K562 (cell line): ENCODE measurements around the gene STON2. TPM values are rescaled to one million over a fixed set of nuclear protein-coding genes. Genes with fewer than 3 reads are reported as not detected.

Experiments
- ATAC-seq: fragments of 200-7000 bp; cut with Tn5 transposase; 3 replicates; pipeline ENCODE4 v1.9.1; 2020; ENCODE audit warnings: moderate library complexity
- BruUV-seq: library from RNA; stranded (reverse); fragments of 400-500 nt; replicated peaks from 2 replicates; lab custom pipeline; 2021; lab: Mats Ljungman, UMichigan
- CTCF ChIA-PET: fragments of 300-600 bp; formaldehyde crosslinking; extraction: SDS; loops from one replicate; lab custom pipeline; 2021; ENCODE audit warnings: low intra/inter-chr PET ratio; lab: Yijun Ruan, JAX
- POLR2A ChIA-PET: fragments of 300-600, 350-650 bp; sonication (Branson Sonifier 250); formaldehyde crosslinking; extraction: SDS; loops from one replicate; lab custom pipeline; 2021; ENCODE audit warnings: antibody characterized with exemption, inconsistent platforms; lab: Yijun Ruan, JAX
- DNase-seq, 4 experiments: peaks; one replicate each; pipeline versions ENCODE4 v3.0.0 to v3.0.0-alpha.2; 2011 to 2018; ENCODE audit warnings: low spot score in 3 of 4, mixed read lengths in 3 of 4; ENCODE audit errors: extremely low read depth in 1 of 4
- FAIRE-seq: peaks from 2 replicates; lab custom pipeline; 2011; peaks lifted over from hg19 to GRCh38; lab: Jason Lieb, UNC
- H2AFZ ChIP-seq: 2 replicates; pipeline ENCODE4 v1.6.0; 2011; ENCODE audit warnings: low read depth, low read length, control low read depth, inconsistent platforms
- H3K27ac ChIP-seq: fragments of 200-600 bp; 3 replicates; pipeline ENCODE4 v1.8.0; 2011; ENCODE audit warnings: low read depth, mild to moderate bottlenecking, control low read depth, inconsistent platforms, low read length, moderate library complexity, mixed read lengths; ENCODE audit errors: extremely low read depth
- H3K27me3 ChIP-seq, 2 experiments: fragments of 300-600 bp in 1 of 2; 2 replicates in 1 of 2; 3 replicates in 1 of 2; pipeline versions ENCODE4 v1.6.0 to v1.8.0; 2011; ENCODE audit warnings: inconsistent platforms in 2 of 2, low read length in 2 of 2, mild to moderate bottlenecking in 1 of 2, mixed read lengths in 1 of 2, moderate library complexity in 1 of 2; ENCODE audit not compliant: control insufficient read depth in 2 of 2, insufficient read depth in 2 of 2
- H3K36me3 ChIP-seq: fragments of 300-600 bp; 3 replicates; pipeline ENCODE4 v1.8.0; 2011; ENCODE audit warnings: mild to moderate bottlenecking, low read length, inconsistent platforms; ENCODE audit not compliant: control insufficient read depth, insufficient read depth
- H3K4me1 ChIP-seq, 2 experiments: fragments of 200-600 bp in 1 of 2; replicated peaks in 1 of 2; 2 replicates in 1 of 2; 3 replicates in 1 of 2; pipeline versions ENCODE4 v1.5.1 to v1.8.0; 2011; ENCODE audit warnings: inconsistent platforms in 2 of 2, low read length in 2 of 2, mild to moderate bottlenecking in 1 of 2, mixed read lengths in 1 of 2, moderate library complexity in 1 of 2; ENCODE audit not compliant: control insufficient read depth in 2 of 2, insufficient read depth in 2 of 2
- H3K4me2 ChIP-seq: 2 replicates; pipeline ENCODE4 v1.6.1; 2011; ENCODE audit warnings: low read length, control low read depth, inconsistent platforms, mixed read lengths; ENCODE audit not compliant: insufficient read depth
- H3K4me3 ChIP-seq: fragments of 200-600 bp; sonication (generic), shearing (Covaris generic); 2 replicates; pipeline ENCODE4 v1.5.1; 2016; ENCODE audit warnings: control low read depth, inconsistent platforms
- H3K79me2 ChIP-seq: fragments of 200-600 bp; 3 replicates; pipeline ENCODE4 v1.8.0; 2011; ENCODE audit warnings: low read length, inconsistent platforms; ENCODE audit not compliant: control insufficient read depth, insufficient read depth
- H3K9ac ChIP-seq, 2 experiments: 2 replicates each; pipeline versions ENCODE4 v1.6.0 to v1.6.1; 2011; ENCODE audit warnings: low read depth in 2 of 2, low read length in 2 of 2, control low read depth in 1 of 2, inconsistent platforms in 1 of 2, mild to moderate bottlenecking in 1 of 2, mixed read lengths in 1 of 2; ENCODE audit not compliant: insufficient read depth in 1 of 2
- H3K9me1 ChIP-seq: one replicate; pipeline ENCODE4 v1.6.0; 2011; ENCODE audit warnings: inconsistent platforms, mild to moderate bottlenecking, low read length, moderate library complexity; ENCODE audit not compliant: control insufficient read depth, insufficient read depth
- H3K9me3 ChIP-seq: replicated peaks from 2 replicates; pipeline ENCODE4 v1.5.1; 2011; ENCODE audit warnings: low read depth, low read length, inconsistent platforms; ENCODE audit not compliant: control insufficient read depth, insufficient read depth
- H4K20me1 ChIP-seq: replicated peaks from 2 replicates; pipeline ENCODE4 v1.6.1; 2011; ENCODE audit warnings: low read length, inconsistent platforms, mixed read lengths; ENCODE audit not compliant: control insufficient read depth, insufficient read depth
- MAFG ChIP-seq: fragments of 450-650 bp; conservative IDR thresholded peaks from 2 replicates; pipeline ENCODE4 v1.6.1; 2016; ENCODE audit warnings: missing genetic modification characterization, missing compliant biosample characterization
- PURB ChIP-seq: sonication (generic); formaldehyde crosslinking; IDR thresholded peaks from 2 replicates; pipeline ENCODE4 v1.9.0; 2021; ENCODE audit warnings: low read depth, mild to moderate bottlenecking, missing genetic modification reagents
- SIX5 ChIP-seq, 2 experiments: IDR thresholded peaks; 2 replicates each; pipeline ENCODE4 v1.6.1; 2011; ENCODE audit warnings: low read length in 2 of 2, borderline replicate concordance in 1 of 2, low read depth in 1 of 2, mild to moderate bottlenecking in 1 of 2, moderate library complexity in 1 of 2; ENCODE audit not compliant: insufficient read depth in 1 of 2
- SMARCA4 ChIP-seq: fragments of 450-650 bp; IDR thresholded peaks from 2 replicates; pipeline ENCODE4 v1.6.1; 2016
- ZBTB1 ChIP-seq: sonication (generic); formaldehyde crosslinking; IDR thresholded peaks from 2 replicates; pipeline ENCODE4 v1.8.1; 2023; ENCODE audit warnings: missing genetic modification reagents, low read depth, mild to moderate bottlenecking, borderline replicate concordance
- ZNF146 ChIP-seq: IDR thresholded peaks from one replicate; pipeline ENCODE4 v1.6.1; 2018; ENCODE audit warnings: missing compliant biosample characterization; ENCODE audit not compliant: unreplicated experiment
- ZNF695 ChIP-seq: fragments of 450-650 bp; formaldehyde crosslinking; IDR thresholded peaks from 2 replicates; pipeline ENCODE4 v1.4.0; 2020; ENCODE audit warnings: mild to moderate bottlenecking, moderate library complexity
- WGBS: fragments of 100-300 bp; shearing (Covaris generic); methylation state at CpG from one replicate; pipeline ENCODE4 v1.1.6; 2016; ENCODE audit warnings: low coverage, mixed read lengths; ENCODE audit not compliant: insufficient coverage; ENCODE audit errors: missing lambda C conversion rate; 5-methylcytosine and 5-hydroxymethylcytosine counted together
- in situ Hi-C: fragments of 300-500 bp; cut with MboI; formaldehyde crosslinking; loops from 4 replicates; pipeline ENCODE4 v1.15.0; 2018; ENCODE audit warnings: inconsistent platforms, mixed read lengths
- intact Hi-C: fragments of 100-400 bp; cut with micrococcal nuclease; formaldehyde crosslinking; loops from 2 replicates; pipeline ENCODE4 v1.14.2; 2022
- polyA plus RNA-seq, 8 experiments: library from polyadenylated mRNA; depleted of rRNA in 4 of 8; stranded (reverse) in 5 of 8; unstranded in 3 of 8; fragments of >200 nt; fragmentation: Nextera tagmentation in 2 of 8; fragmentation: Illumina TruSeq in 1 of 8; extraction: Ambion mirVana in 2 of 8; extraction: Trizol in 1 of 8; gene quantifications; 2 replicates each; pipeline versions ENCODE4 v1.2.1 to v1.2.3, GENCODE V29; 2011 to 2014; ENCODE audit warnings: inconsistent platforms in 1 of 8, missing spikeins in 1 of 8
- total RNA-seq, 7 experiments: library from RNA; depleted of rRNA in 6 of 7; stranded (reverse); fragments of >200 nt in 6 of 7; fragmentation: Illumina TruSeq in 2 of 7; extraction: Trizol in 2 of 7; gene quantifications; 2 replicates each; pipeline versions ENCODE4 v1.2.1 to v1.2.3, GENCODE V29; 2011 to 2021; ENCODE audit warnings: low replicate concordance in 1 of 7
- TF ChIP-seq, protein P1 (sequence below), 2 experiments: fragments of 450-650 bp; formaldehyde crosslinking in 1 of 2; IDR thresholded peaks; 2 replicates each; pipeline versions ENCODE4 v1.4.0 to v1.6.1; 2014 to 2020; ENCODE audit warnings: mild to moderate bottlenecking in 2 of 2, borderline replicate concordance in 1 of 2, low read depth in 1 of 2

The STON2 gene
- total and polyA plus RNA-seq, 9 of the 15 experiments (the other 6 are each of a cell fraction or from before 2014, with no cell fraction given), result 7.8 to 99.3 (median 53.5) TPM

GRCh38 chr14:81305065-81305464, 95.1 kb downstream of the STON2 start:
- CTCF ChIA-PET, result interaction anchor here (0.7 kb wide), 1 partner anchor 172 kb away, joined by 3 read pairs; no protein-coding TSS in a partner anchor
- Histone ChIP-seq H3K79me2 (peaks cover 38% of the 10 kb centered on the region), H3K36me3 (peaks cover 27% of the 10 kb centered on the region; the same call in 2 of the 3 replicates), H2AFZ (no peak overlapping the region), H3K4me2 (no peak overlapping the region), H3K9me1 (no peaks in the 10 kb centered on the region), H3K27ac (no peak overlapping the region), H3K27me3 (no peaks in the 10 kb centered on the region), H3K9me3 (no peaks in the 10 kb centered on the region), H3K4me1 (peaks cover 15 to 30% of the 10 kb centered on the region in 2 experiments; a peak in 4 of 5 replicates), H3K4me3 (no peak overlapping the region), H3K9ac (no peak overlapping the region), H4K20me1 (peaks cover 15% of the 10 kb centered on the region)
- TF ChIP-seq MAFG (no peak), SIX5 (IDR thresholded peaks at IDR 0.05; ENCODE audit: borderline replicate concordance in 1 of 2, insufficient read depth in 1 of 2, low read depth in 1 of 2, low read length in 2 of 2) (no peak), ZNF695 (CRISPR knock-in tag) (no peak), SMARCA4 (no peak), ZNF146 (CRISPR knock-in tag) (no peak), ZBTB1 (CRISPR knock-in tag) (no peak), PURB (CRISPR knock-in tag) (no peak)
- TF ChIP-seq, protein P1, sequence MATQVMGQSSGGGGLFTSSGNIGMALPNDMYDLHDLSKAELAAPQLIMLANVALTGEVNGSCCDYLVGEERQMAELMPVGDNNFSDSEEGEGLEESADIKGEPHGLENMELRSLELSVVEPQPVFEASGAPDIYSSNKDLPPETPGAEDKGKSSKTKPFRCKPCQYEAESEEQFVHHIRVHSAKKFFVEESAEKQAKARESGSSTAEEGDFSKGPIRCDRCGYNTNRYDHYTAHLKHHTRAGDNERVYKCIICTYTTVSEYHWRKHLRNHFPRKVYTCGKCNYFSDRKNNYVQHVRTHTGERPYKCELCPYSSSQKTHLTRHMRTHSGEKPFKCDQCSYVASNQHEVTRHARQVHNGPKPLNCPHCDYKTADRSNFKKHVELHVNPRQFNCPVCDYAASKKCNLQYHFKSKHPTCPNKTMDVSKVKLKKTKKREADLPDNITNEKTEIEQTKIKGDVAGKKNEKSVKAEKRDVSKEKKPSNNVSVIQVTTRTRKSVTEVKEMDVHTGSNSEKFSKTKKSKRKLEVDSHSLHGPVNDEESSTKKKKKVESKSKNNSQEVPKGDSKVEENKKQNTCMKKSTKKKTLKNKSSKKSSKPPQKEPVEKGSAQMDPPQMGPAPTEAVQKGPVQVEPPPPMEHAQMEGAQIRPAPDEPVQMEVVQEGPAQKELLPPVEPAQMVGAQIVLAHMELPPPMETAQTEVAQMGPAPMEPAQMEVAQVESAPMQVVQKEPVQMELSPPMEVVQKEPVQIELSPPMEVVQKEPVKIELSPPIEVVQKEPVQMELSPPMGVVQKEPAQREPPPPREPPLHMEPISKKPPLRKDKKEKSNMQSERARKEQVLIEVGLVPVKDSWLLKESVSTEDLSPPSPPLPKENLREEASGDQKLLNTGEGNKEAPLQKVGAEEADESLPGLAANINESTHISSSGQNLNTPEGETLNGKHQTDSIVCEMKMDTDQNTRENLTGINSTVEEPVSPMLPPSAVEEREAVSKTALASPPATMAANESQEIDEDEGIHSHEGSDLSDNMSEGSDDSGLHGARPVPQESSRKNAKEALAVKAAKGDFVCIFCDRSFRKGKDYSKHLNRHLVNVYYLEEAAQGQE (IDR thresholded peaks at IDR 0.05; ENCODE audit: borderline replicate concordance), result no peak
- TF ChIP-seq, protein P1 (CRISPR knock-in tag; IDR thresholded peaks at IDR 0.05; ENCODE audit: low read depth), result no peak
- FAIRE-seq (no peak), ATAC-seq (no peak), DNase-seq (no peak)
- 82% methylated on average over 4 of the region's 4 CpGs for WGBS
- no TSS peak for BruUV-seq
- in situ Hi-C loops, result no loop called here
- POLR2A ChIA-PET, result no interaction called here
- intact Hi-C loops, result no loop called here
